Activated naive CD4-positive, alpha-beta T cell treated with Interleukin-2 at 50 U/mL for 16 hours (primary cell): Measurements from ENCODE around the gene SLC25A36.

Experiments used
- DNase-seq: peaks from one replicate; pipeline ENCODE4 v3.0.0-alpha.2; 2020

The SLC25A36 gene, protein sequence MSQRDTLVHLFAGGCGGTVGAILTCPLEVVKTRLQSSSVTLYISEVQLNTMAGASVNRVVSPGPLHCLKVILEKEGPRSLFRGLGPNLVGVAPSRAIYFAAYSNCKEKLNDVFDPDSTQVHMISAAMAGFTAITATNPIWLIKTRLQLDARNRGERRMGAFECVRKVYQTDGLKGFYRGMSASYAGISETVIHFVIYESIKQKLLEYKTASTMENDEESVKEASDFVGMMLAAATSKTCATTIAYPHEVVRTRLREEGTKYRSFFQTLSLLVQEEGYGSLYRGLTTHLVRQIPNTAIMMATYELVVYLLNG

DNA sequence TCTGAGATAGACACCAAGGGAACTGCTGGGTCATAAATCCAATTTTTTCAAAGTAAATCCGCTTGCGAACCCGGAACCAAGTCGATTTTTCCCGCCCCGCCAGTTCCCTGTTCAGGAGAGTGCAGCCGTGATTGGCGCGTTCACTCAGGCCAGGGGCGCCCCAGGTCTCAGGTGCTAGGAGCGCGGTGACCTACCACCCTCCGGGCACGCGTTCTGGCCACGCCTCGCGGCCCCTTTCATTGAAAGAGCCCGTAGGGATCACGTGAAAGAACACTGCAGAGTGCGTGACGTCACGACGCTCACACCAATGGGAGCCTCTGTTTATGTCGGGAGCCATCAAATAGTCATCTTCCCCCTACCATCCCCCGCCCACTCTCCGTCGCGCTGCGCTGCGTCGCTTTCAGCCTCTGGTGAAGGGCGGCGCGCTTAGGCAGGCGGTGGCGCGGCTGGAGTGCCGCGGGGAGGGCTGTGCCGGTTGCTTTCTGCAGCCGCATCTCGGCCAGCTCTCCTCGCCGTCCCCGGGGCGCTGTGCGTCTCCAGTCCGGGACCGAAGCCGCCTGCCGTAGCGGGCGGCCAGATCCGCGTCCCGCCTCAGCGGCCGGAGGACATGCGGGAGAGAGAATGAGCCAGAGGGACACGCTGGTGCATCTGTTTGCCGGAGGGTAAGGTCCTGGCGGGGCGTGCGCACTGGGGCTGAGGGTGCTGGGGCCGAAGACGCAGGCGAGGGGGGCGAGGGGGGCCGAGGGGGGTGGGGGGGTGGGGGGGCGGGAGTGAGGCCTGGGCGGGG is at the start of gene SLC25A36:
Gene SLC25A36 (plus strand): TSS at position 403 of the 787 bp plus-strand sequence. CDS start 219 bp downstream, at position 622.
- DNase-seq = peak; percentile 97

DNA sequence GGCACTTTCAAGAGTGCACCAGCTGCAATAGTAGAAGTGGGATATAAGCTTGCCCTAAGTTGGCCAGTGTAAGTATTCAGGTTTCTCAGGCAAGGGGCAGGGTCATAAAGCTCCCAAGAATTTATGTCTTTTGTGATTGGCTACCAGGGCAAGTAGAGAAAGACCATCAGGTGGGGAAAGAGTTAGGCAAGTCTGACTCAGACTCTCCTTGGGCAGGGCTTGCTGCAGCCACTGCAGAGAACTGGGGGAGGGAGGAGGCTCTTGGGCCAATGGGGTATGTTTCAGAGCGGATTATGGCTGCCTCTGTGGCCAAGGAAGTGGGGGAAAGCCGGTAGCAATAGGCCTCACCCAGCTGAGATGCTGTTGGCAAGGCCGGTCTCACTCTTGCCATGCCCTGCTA is 44.6 kb upstream of the SLC25A36 start:
- DNase-seq = no peak

DNA sequence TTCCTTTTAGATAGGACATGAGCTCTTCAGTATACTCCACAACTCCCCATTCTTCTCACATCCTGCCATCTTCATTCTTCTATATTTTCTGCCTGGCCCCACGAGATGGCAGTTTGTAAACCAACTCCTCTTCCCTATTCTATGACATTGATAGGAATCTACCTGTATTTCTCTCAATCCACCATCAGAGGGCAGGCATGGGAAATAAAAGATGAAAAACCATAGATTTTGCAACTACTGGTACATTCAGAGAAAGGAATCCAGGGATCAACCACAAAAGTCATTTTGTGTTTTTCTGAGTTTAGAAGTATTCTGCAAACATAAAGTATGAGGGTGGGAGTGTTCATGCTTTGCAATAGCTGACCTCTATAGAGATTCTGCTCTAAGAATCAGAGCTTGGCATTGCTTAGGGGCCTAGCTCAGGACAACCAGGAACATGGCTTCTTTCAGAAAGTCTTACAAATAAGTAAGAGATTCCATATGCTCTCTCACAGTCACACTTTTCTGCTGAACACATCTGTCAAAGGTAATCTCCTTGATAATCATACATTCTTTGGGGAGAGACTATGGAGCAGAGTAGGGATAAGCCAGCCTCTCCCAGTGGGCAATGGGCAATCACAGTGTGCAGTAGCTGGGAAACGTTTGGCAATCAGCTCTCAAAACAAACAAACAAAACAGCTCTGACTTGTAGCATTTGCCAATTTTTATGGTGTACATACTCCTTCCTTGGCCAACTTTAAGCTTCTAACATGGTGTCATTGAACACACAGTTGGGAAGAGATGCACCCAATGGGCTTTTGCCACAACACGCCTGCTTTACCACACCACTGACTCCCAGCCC is 43.1 kb upstream of the SLC25A36 start:
- no peak for DNase-seq

DNA sequence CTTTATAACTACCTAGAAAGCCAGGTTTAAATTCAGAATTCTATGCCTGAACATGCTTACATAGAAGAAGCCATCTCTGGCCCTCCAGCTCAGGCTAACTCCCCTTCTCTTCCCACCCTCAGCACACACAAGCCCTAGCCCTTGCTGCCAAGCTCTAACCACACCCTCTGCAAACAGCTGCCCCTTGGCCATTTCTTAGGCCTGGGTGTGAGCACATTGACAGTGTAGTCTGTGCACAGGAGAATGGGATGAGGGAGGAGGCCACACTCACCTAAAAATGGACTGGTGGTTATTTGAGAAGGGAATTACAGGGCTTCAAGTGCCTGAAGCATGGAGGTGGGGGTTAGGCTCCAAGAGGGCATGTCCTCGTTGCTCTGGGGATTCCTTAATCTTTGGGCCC is 42.3 kb upstream of the SLC25A36 start:
- no peak for DNase-seq

DNA sequence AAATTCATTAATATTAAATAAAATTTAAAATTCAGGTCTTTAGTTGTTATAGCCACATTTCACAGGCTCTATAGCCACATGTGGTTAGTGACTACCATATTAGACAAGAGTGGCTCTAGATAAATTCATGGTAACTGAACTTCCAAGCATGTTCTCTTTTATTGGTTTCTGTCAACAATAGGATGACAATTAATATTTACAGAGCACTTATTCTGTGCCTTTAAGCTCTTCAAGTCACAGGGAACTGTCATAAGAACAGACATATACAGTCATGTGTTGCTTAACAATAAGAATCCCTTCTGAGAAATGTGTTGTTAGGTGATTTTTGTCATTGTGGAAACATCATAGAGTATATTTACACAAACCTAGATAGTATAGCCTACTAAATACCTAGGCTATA is 38.8 kb upstream of the SLC25A36 start:
- DNase-seq = no peak

DNA sequence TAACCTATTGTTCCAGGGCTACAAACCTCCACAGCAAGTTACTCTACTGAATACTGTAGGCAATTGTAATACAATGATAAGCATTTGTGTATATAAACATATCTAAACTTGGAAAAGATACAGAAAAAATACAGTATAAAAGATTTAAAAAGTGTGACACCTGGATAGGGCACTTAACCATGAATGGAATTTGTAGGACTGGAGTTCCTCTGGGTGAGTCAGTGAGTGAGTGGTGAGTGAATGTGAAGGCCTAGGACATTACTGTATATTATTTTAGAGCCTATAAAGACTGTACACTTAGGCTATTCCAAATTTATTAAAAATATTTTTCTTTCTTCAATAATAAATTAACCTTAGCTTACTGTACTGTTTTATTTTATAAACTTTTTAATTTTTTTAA is 38.4 kb upstream of the SLC25A36 start:
- DNase-seq = no peak

DNA sequence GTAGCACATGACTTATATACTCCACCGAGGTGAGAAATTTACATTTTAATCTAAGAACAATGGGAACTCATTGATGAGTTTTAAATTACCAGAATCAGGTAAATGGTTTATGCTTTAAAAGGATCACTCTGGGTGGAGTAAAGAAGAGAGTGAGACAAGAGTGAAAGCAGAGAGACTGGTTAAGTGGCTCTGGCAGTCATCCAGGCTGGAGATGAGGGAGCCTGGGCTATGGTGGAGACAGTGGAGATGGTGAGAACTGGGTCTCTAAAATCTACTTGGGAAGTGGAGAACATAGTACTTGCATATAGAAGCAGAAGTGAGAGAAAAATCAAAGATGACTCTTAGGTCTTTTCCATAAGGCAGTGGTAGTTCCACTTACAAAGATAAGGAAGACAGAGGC is 37.1 kb upstream of the SLC25A36 start:
- no peak for DNase-seq

DNA sequence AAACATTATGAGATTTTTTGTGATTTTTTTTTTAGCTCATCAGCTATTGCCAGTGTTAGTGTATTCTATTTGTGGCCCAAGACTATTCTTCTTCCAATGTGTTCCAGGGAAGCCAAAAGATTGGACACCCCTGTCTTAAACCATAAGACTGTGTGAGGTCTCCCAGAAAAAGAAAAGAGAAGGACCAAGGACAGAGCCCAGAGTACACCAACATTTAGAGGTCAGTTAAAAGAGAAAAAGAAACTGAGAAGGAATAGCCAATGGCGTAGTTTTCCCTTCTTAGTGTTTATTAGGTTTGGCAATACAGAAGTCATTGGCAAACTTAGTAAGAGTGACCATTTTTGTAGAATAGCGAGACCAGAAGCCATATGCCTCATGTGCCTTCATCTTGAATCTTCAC is 36.1 kb upstream of the SLC25A36 start:
- no peak for DNase-seq

DNA sequence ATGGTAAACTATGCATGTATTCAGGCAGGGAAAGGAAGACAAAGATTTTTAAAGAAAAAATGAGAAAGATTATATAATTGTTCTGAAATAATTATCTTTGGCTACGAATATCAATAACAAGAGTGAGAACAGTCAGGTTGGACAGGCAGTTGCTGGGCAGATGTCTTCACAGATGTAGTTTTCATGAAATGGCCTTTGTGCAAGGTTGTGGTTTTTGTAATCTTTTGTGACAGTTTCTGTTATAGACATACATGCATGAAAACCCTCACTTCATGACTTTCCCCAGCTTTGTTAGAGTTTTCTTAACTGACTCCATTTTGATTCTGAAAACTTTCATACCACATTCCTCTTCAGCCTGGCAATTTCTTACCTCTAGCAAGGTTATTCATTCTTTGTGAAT is 34.9 kb upstream of the SLC25A36 start:
- DNase-seq = no peak

DNA sequence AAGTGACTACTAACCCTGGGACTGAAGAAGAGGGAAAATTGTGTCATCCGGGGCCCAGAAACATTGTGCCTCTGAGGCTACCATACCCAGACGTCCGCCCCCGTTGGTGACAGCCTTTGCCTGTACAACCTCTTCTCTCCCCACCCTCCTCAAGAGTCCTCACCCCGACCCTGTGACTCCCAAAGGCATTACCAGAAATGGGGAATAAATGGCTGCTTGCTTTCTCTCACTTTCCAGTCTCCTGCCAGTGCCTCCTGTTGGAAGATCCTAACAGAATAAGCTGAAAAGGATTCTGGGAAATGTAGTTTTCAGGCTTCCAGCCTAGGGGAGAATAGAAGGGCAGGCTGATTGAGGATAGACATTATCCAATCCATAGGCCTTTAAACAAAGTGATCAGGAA is 30.8 kb upstream of the SLC25A36 start:
- DNase-seq = no peak

DNA sequence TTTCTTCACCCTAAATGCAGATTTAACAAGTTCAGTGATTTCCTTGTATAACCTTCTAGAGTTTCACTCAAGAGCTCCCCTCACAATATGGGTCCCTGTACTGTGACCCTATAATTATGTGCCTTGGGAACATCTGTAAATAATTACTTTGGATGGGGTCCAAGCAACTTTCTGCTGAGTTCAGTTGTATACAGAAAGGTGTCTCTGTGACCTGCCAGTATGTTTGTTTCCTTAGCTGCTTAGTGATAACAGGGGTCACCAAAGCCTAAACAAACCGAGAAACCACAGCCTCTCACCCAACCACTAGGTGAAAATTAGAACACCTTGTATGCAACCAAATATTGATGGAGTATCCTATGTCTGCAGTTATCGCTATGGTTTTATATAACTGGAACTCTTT is 29.8 kb upstream of the SLC25A36 start:
- DNase-seq = no peak

DNA sequence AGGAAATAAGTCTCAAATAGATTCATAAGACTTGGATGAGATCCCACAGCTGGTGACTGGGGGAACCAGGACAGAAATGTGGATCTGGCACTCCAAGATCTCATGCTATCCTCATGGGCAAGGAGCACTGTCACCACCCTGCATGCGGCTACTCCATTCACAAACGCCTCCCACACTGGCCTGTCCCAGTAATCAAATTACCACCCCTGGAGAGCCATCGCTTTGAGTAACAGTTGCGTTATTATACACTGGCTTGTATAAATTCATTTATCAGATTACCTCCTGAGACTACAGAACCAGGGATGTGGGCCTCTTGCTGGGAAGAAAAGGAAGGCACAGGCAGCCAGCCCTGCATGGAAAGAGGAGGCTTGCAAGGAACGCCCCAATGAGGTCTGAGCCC is 27.9 kb upstream of the SLC25A36 start:
- no peak for DNase-seq

DNA sequence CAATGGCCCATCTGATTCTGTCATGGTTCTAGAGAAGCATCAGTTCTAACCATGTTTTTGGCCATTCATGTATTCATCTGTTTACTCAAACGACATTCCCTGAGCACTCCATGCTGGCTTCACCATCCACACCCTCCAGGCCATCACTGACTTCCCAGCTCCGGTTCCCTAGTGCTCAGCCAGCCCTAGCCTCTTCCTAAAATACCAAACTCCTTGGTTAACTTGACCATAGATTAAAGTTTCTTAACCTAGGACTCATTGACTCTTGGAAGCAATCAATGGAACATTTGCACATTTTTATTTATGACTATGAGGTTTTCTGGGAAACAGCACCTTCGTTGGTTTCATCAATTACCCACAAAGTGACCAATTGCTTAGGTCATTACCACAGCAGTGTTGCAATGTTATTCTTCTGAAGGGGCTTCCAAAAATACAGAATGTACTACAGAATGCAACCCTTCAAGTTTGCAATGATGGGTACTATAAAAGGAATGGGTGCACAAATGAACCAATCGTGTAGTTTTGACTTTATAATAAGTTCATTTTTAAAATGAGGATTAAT is 27.2 kb upstream of the SLC25A36 start:
- DNase-seq = no peak

DNA sequence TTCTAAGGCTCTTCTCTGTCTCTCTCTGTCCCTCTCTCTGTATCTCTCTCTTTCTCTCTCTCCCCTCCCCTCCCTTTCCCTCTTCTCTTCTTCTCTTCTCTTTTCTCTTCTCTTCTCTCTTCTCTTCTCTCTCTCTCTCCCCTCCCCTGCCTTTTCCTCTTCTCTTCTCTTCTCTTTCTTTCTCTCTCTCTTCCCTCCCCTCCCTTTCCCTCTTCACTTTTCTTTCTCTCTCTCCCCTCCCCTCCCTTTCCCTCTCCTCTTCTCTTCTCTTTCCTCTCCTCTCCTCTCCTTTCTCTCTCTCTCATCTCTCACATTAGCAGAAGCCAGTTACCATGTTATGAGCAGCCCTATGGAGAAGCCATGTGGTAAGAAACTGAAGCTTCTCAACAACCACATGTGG is 25.0 kb upstream of the SLC25A36 start:
- DNase-seq = no peak

DNA sequence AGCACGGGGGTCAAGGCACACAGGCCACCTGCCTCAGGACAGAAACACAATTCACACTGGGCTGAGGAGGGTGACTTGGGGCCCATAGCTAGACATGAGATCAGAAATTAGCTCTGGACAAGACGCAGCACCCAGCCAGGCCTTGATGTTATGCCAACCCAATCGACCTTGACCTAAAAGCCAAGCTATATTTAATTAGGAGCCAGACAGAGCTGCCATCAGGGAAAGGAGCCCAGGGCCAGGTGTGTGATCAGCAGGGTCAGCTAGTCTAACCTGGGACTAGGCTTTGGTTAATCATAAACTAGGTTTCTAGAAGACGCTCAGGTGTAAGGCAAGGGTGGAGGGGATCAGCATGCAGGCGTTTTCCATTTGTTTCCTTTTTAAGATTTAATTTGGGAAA is 23.9 kb upstream of the SLC25A36 start:
- DNase-seq = no peak

DNA sequence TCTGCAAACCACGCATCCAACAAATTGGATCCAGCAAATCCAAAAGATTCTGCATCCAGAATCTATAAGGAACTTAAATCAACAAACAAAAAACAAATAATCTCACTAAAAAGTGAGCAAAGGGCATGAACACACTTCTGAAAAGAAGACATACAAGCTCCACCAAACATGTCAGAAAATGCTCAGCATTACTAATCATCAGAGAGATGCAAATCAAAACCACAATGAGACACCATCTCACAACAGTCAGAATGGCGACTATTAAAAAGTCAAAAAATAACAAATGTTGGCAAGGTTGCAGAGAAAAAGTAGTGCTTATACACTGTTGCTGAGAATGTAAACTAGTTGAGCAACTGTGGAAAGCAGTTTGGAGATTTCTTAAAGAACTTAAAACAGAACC is 21.6 kb upstream of the SLC25A36 start:
- no peak for DNase-seq

DNA sequence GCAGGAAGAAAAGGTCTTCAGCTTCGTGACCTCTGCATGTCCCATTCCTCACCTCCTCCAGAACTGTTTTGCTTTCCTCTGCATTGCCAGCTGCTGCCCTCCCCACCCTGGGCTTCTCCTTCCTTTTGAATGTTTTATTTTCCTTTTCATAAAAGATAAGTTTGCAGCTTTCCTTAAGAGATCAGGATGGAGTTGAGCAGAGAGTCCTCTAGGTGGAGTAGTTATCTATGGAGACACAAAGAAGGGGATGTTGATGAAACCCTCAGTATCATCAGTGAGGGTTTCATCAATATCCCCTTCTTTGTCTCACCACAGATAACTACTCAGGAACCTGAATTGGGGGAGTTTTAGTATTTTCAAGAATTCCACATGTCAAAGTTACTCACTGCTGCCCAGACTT is 19.0 kb upstream of the SLC25A36 start:
- DNase-seq = no peak

DNA sequence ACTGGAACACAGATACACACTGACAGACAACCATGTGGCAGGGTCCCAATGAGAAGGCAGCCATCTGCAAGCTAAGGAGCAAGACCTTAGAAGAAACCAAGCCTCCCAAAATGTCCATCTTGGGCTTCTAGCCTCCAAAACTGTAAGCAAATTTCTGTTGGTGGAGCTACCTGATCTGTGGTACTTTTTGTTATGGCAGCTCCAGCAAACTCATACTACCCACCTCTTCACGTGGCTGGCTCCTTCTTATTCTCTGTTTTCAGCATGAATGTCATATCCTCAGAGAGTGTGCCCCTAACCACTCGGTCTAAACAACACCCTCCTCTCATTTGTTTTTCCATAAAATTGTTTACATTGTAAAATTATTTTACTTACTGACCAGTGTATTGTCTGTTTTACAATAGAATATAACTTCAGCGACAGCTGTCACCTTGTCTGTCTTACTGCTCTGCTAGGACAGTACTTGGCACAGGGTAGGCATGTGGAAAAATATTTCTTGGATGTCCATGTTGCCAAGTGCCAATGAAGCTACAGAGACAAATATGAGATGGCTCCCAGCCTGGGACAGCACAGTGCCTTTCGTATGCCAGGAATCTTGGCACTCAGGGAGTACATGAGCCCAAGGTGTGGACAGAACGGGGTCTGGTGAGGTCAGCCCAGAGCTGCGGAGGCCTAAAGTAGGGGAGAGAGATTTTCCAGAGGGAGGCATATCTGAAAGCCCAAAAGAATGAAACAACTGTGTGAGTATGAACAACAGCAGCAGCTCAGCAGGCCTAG is 17.4 kb upstream of the SLC25A36 start:
- DNase-seq = no peak

DNA sequence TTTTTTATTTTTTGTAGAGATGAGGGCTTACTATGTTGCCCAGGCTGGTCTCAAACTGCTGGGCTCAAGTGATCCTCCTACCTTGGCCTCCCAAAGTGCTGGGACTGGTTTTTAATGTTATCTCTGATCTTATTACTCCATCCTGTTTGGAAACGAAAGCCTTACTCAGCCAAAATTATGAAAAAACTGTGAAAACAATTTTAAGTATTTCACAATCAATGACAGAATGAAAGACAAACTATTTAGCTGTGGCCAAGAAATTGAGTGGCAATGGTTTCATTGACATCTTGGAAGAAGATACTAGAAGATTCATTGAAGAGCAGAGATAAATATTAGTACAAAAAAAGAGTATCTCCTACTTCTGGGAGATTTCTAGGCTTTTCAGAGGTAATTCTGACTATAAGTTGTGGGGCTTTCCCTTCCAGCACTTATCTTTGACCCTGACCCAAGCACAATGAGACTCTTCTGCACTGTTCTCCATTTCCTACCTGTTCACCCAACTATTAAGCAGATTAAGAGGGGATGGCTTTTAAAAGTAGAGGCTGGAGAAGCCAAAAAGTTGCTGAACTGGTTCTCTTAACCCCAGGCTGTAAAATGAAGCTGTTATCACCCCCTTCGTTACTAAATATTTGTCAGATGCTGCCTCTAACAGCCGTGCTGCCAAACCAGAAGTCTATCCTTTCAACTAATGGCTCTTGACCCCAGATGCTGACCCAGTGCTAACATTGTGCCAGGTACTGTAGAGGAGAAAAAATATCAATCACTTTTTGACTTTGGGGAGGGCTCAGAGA is 14.2 kb upstream of the SLC25A36 start:
- no peak for DNase-seq

DNA sequence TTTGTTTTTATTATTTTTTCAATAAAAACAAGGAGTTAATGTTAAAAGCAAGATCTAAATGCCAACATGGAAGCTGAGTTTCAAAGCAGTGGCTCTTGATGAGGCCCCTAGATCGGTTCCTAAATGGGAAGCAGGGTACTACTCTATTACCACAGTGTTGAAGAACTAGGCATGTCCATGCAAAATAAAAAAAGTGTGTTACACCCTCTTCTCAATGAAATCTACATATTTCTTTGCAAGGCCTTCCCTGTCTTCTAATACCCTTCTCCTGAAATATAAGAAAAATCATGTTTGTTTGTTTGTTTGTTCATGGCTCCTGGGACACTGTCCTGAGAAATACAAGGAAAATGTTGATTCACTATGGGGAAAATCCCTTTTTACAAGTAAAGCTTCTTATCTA is 12.2 kb upstream of the SLC25A36 start:
- DNase-seq = no peak

DNA sequence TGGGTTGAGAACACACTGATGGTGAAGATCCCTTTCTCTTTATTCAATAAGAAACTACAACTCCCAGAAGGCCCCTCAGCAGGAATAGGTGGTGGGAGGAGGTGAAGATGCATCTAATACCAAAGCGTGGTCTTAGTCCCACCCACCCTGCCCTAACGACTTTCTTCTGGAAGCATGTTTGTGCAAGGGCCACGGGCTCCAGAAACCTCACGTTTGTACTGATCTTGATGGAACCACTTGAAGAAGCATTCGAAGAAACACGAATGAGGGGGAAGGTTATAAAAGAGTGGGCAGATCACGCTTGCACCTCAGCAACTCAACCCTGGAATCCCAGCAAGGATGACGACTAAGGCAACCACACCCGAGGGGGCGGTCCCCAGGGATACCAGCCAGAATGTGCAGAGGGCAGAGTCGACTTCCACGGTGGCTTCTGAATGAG is 10.6 kb upstream of the SLC25A36 start:
- DNase-seq = no peak

DNA sequence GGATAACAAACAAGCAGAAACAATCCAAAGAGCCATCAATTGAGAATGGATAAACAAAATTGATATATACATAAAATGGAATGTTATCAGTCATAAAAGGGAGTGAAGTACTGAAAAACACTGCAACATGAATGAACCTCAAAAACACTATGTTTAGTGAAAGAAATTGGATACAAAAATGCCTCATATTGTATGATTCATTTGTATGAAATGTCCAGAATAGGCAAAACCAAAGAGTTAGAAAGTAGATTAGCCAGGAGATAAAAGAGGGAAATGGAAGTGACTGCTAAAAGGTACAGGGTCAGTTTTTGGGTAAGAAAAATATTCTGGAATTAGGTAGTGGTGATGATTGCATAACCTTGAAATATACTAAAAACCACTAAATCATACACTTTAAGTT is 9.8 kb upstream of the SLC25A36 start:
- DNase-seq = no peak
